ENCODE measurements around the gene SLC5A12.

DNA sequence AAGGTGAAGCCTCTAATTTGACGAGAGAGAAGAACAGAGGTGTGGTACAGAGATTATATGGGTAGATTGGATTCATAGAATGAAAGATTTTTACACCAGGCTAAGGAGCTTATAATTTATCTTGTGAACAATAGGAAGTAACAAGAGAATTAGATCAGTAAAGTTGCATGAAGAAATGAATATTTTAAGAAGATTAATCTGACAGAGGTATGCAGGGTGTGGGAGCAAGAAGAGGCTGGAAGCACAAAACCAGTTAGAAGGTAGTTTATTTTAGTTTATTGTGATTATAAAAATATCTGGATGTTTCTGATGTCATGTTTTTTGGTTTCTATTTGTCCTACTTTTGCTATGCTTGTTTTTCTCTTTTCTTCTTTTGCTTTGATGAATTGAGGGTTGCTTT, 15.7 kb downstream of the SLC5A12 start:
- TF ChIP-seq, protein P1, sequence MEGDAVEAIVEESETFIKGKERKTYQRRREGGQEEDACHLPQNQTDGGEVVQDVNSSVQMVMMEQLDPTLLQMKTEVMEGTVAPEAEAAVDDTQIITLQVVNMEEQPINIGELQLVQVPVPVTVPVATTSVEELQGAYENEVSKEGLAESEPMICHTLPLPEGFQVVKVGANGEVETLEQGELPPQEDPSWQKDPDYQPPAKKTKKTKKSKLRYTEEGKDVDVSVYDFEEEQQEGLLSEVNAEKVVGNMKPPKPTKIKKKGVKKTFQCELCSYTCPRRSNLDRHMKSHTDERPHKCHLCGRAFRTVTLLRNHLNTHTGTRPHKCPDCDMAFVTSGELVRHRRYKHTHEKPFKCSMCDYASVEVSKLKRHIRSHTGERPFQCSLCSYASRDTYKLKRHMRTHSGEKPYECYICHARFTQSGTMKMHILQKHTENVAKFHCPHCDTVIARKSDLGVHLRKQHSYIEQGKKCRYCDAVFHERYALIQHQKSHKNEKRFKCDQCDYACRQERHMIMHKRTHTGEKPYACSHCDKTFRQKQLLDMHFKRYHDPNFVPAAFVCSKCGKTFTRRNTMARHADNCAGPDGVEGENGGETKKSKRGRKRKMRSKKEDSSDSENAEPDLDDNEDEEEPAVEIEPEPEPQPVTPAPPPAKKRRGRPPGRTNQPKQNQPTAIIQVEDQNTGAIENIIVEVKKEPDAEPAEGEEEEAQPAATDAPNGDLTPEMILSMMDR (IDR thresholded peaks at IDR 0.05) = no peak
- TF ChIP-seq POLR2AphosphoS5 (IDR thresholded peaks at IDR 0.05; ENCODE audit: low read depth, low read length) (no peak), TCF7L2 (IDR thresholded peaks at IDR 0.05; ENCODE audit: low read depth, low read length) (no peak), SIN3A (IDR thresholded peaks at IDR 0.05; ENCODE audit: borderline replicate concordance, insufficient read depth, low read depth, low read length) (no peak)
- TF ChIP-seq, protein P2, sequence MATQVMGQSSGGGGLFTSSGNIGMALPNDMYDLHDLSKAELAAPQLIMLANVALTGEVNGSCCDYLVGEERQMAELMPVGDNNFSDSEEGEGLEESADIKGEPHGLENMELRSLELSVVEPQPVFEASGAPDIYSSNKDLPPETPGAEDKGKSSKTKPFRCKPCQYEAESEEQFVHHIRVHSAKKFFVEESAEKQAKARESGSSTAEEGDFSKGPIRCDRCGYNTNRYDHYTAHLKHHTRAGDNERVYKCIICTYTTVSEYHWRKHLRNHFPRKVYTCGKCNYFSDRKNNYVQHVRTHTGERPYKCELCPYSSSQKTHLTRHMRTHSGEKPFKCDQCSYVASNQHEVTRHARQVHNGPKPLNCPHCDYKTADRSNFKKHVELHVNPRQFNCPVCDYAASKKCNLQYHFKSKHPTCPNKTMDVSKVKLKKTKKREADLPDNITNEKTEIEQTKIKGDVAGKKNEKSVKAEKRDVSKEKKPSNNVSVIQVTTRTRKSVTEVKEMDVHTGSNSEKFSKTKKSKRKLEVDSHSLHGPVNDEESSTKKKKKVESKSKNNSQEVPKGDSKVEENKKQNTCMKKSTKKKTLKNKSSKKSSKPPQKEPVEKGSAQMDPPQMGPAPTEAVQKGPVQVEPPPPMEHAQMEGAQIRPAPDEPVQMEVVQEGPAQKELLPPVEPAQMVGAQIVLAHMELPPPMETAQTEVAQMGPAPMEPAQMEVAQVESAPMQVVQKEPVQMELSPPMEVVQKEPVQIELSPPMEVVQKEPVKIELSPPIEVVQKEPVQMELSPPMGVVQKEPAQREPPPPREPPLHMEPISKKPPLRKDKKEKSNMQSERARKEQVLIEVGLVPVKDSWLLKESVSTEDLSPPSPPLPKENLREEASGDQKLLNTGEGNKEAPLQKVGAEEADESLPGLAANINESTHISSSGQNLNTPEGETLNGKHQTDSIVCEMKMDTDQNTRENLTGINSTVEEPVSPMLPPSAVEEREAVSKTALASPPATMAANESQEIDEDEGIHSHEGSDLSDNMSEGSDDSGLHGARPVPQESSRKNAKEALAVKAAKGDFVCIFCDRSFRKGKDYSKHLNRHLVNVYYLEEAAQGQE (IDR thresholded peaks at IDR 0.05; ENCODE audit: insufficient read depth in 1 of 2, low read depth in 2 of 2, low read length in 1 of 2) = no peak
